Measurements from ENCODE around the gene UBR4. TPM values are rescaled to one million over a fixed set of nuclear protein-coding genes. Genes with fewer than 3 reads are reported as not detected.
A peak's percentile ranks its signal among the peaks of the same experiment; 100 is the strongest.

UBR4 gene
- total RNA-seq, 2 experiments from 2014 or later, result 116 to 125 TPM

DNA sequence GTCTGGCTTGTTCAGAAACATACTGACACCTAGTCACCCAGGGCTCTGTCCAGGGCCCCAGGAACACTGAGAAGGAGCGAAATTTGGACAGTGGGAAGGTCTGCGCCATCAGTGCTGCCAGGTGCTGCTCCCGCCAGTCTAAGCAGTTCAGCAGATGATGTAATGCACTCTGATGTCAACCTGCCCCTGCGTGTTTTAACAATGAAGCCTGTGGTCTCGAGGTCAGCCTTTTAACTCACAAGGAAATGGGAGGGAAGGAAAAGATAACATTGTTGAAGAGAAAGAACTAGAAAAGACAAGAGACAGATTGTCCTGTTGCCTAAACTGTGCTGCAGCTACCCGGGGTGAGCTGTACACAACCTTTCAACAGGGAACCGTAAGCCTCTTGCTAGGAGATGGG is 127.0 kb downstream of the UBR4 start:
- Mint-ChIP-seq H3K9me3 (no peaks in the 10 kb centered on the region), H3K4me1 (ENCODE audit: low read depth) (no peaks in the 10 kb centered on the region), H3K27me3 (no peaks in the 10 kb centered on the region), H3K36me3 (ENCODE audit: low read depth) (peaks cover 99% of the 10 kb centered on the region), H3K27ac (no peak overlapping the region), H3K4me3 (no peak overlapping the region)
- DNase-seq (no peak), ATAC-seq (ENCODE audit: poor library complexity) (no peak)
- no peaks in the 10 kb centered on the region for H3K27me3 ChIP-seq (ENCODE audit: control insufficient read depth in 1 of 2, insufficient read depth in 2 of 2, low read length in 2 of 2)
- TF ChIP-seq, protein P1, sequence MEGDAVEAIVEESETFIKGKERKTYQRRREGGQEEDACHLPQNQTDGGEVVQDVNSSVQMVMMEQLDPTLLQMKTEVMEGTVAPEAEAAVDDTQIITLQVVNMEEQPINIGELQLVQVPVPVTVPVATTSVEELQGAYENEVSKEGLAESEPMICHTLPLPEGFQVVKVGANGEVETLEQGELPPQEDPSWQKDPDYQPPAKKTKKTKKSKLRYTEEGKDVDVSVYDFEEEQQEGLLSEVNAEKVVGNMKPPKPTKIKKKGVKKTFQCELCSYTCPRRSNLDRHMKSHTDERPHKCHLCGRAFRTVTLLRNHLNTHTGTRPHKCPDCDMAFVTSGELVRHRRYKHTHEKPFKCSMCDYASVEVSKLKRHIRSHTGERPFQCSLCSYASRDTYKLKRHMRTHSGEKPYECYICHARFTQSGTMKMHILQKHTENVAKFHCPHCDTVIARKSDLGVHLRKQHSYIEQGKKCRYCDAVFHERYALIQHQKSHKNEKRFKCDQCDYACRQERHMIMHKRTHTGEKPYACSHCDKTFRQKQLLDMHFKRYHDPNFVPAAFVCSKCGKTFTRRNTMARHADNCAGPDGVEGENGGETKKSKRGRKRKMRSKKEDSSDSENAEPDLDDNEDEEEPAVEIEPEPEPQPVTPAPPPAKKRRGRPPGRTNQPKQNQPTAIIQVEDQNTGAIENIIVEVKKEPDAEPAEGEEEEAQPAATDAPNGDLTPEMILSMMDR (IDR thresholded peaks at IDR 0.05), result no peak
- H3K27ac ChIP-seq (ENCODE audit: low read depth in 1 of 2, low read length in 2 of 2), result no peak overlapping the region
- intact Hi-C loops (cut with DNase I, micrococcal nuclease), result no loop called here
- H3K4me3 ChIP-seq (ENCODE audit: low read length), result no peak overlapping the region
- ChIA-PET CTCF (no interaction called here), POLR2A (interaction anchor here (1.2 kb wide), 1 partner anchor 10 kb away, joined by 4 read pairs; no protein-coding TSS in a partner anchor)
- H3K36me3 ChIP-seq (ENCODE audit: insufficient read depth, low read length), result peaks cover 98% of the 10 kb centered on the region
- no peaks in the 10 kb centered on the region for H3K9me3 ChIP-seq (ENCODE audit: control insufficient read depth in 1 of 2, insufficient read depth in 1 of 2, low read length in 2 of 2)
- no peaks in the 10 kb centered on the region for H3K4me1 ChIP-seq (ENCODE audit: insufficient read depth, low read length)

DNA sequence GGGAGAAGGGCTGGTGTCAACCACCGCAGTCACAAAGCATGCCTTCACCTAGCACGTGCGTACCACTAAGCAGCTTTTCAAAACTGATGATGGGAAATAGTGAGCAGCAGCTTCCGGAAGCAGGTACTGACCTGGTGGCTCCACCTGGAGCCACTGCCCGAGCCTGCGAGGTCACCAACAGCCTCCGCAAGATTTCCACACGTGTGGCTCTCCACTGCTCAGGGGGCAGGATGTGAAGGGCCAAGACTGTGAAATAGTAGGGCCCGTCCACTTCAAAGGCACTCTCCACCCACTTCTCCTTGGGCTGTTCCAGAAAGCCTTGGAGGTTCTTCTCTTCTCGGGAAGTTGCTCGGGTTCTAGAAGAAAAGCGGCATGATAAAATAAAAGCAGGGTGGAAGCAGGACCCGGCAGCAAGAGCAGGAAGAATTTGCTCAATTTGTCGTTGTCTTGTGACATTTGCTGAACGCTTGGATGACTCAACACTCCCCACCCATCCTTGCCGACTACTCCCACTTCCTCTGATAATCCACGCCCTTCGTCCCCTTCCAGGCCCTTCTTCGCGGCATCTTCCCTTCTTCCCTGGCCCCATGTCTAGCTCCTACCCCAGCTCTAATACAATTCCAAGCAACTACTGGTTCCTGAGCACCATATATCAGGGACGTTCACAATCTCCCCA is 128.7 kb downstream of the UBR4 start:
- H3K27me3 ChIP-seq (ENCODE audit: control insufficient read depth in 1 of 2, insufficient read depth in 2 of 2, low read length in 2 of 2), result no peaks in the 10 kb centered on the region
- H3K4me1 Mint-ChIP-seq (ENCODE audit: low read depth), result peaks cover 5% of the 10 kb centered on the region
- peaks cover 99% of the 10 kb centered on the region for H3K36me3 Mint-ChIP-seq (ENCODE audit: low read depth)
- ATAC-seq (ENCODE audit: poor library complexity) (no peak), DNase-seq (peak in 2 of 14 experiments; percentile 28 to 56)
- TF ChIP-seq, protein P1 (IDR thresholded peaks at IDR 0.05), result no peak
- CTCF ChIA-PET, result no interaction called here
- no peak overlapping the region for H3K4me3 Mint-ChIP-seq
- H3K4me3 ChIP-seq (ENCODE audit: low read length), result no peak overlapping the region
- no peak overlapping the region for H3K27ac Mint-ChIP-seq
- H3K36me3 ChIP-seq (ENCODE audit: insufficient read depth, low read length), result peaks cover 95% of the 10 kb centered on the region
- intact Hi-C loops (cut with DNase I, micrococcal nuclease), result no loop called here
- no peaks in the 10 kb centered on the region for H3K27me3 Mint-ChIP-seq
- H3K9me3 Mint-ChIP-seq, result no peaks in the 10 kb centered on the region
- no peaks in the 10 kb centered on the region for H3K9me3 ChIP-seq (ENCODE audit: control insufficient read depth in 1 of 2, insufficient read depth in 1 of 2, low read length in 2 of 2)
- H3K4me1 ChIP-seq (ENCODE audit: insufficient read depth, low read length), result no peaks in the 10 kb centered on the region
- POLR2A ChIA-PET, result no interaction called here
- no peak overlapping the region for H3K27ac ChIP-seq (ENCODE audit: low read depth in 1 of 2, low read length in 2 of 2)

DNA sequence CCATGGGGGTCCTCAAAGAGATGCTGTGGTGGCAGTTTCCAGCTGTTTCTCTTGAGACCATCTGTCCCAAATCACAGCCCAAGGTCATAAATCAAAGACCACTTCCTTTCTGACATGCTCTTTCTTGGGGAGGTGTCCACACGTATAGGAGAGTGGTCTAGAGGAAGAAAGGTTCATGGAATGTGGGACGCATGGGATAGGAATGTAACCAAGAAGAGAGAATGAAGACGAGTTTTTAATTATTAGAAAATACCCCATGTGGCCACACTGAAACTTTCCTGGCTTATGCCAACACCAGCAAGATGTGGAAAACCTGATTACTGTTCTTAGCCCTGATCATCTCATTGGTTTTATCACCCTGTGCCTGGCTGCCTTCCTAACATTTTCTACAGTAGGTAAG is 129.3 kb downstream of the UBR4 start:
- no peaks in the 10 kb centered on the region for H3K9me3 Mint-ChIP-seq
- no peak overlapping the region for H3K4me3 Mint-ChIP-seq
- DNase-seq (no peak), ATAC-seq (ENCODE audit: poor library complexity) (no peak)
- peaks cover 3% of the 10 kb centered on the region for H3K4me1 ChIP-seq (ENCODE audit: insufficient read depth, low read length)
- ChIA-PET POLR2A (no interaction called here), CTCF (no interaction called here)
- H3K27ac Mint-ChIP-seq, result no peak overlapping the region
- H3K4me3 ChIP-seq (ENCODE audit: low read length), result no peak overlapping the region
- H3K27me3 ChIP-seq (ENCODE audit: control insufficient read depth in 1 of 2, insufficient read depth in 2 of 2, low read length in 2 of 2), result no peaks in the 10 kb centered on the region
- no peak overlapping the region for H3K27ac ChIP-seq (ENCODE audit: low read depth in 1 of 2, low read length in 2 of 2)
- peaks cover 99% of the 10 kb centered on the region for H3K36me3 Mint-ChIP-seq (ENCODE audit: low read depth)
- peaks cover 96% of the 10 kb centered on the region for H3K36me3 ChIP-seq (ENCODE audit: insufficient read depth, low read length)
- intact Hi-C loops (cut with DNase I, micrococcal nuclease), result no loop called here
- H3K27me3 Mint-ChIP-seq, result no peaks in the 10 kb centered on the region
- no peaks in the 10 kb centered on the region for H3K9me3 ChIP-seq (ENCODE audit: control insufficient read depth in 1 of 2, insufficient read depth in 1 of 2, low read length in 2 of 2)
- H3K4me1 Mint-ChIP-seq (ENCODE audit: low read depth), result peaks cover 11% of the 10 kb centered on the region
- TF ChIP-seq, protein P1 (IDR thresholded peaks at IDR 0.05), result no peak

All from CD4-positive, alpha-beta T cell (primary cell).